Endothelial cell (in vitro differentiated cells): ENCODE measurements around the gene AK1. TPM values are rescaled to one million over a fixed set of nuclear protein-coding genes. Genes with fewer than 3 reads are reported as not detected.

Experiments used
- DNase-seq: peaks from one replicate; pipeline ENCODE4 v3.0.0; 2021; ENCODE audit warnings: low spot score
- H3K27ac Mint-ChIP-seq: one replicate; pipeline ENCODE4 v1.8.0; 2021; ENCODE audit warnings: mixed read lengths, inconsistent platforms; ENCODE audit not compliant: unreplicated experiment
- H3K27me3 Mint-ChIP-seq: one replicate; pipeline ENCODE4 v1.8.0; 2021; ENCODE audit warnings: mild to moderate bottlenecking, moderate library complexity, mixed read lengths, inconsistent platforms; ENCODE audit not compliant: unreplicated experiment
- H3K36me3 Mint-ChIP-seq: one replicate; pipeline ENCODE4 v1.8.0; 2021; ENCODE audit warnings: mild to moderate bottlenecking, low read depth, mixed read lengths, inconsistent platforms; ENCODE audit not compliant: unreplicated experiment
- H3K4me1 Mint-ChIP-seq: one replicate; pipeline ENCODE4 v1.8.0; 2021; ENCODE audit warnings: mild to moderate bottlenecking, mixed read lengths, inconsistent platforms; ENCODE audit not compliant: unreplicated experiment
- H3K4me3 Mint-ChIP-seq: one replicate; pipeline ENCODE4 v1.8.0; 2021; ENCODE audit warnings: mild to moderate bottlenecking, mixed read lengths, inconsistent platforms; ENCODE audit not compliant: unreplicated experiment
- H3K9me3 Mint-ChIP-seq: one replicate; pipeline ENCODE4 v1.8.0; 2021; ENCODE audit warnings: mixed read lengths, inconsistent platforms; ENCODE audit not compliant: unreplicated experiment
- CTCF ChIP-seq: fragments of 200-600 bp; sonication (generic); IDR thresholded peaks from one replicate; pipeline ENCODE4 v1.5.0; 2021; ENCODE audit warnings: antibody characterized with exemption; ENCODE audit not compliant: unreplicated experiment
- total RNA-seq: library from RNA; stranded (reverse); fragmentation: NEBNext Ultra II Directional; extraction: Animal tissue kit (Norgen Biotek cat#: 25700); gene quantifications from one replicate; pipeline ENCODE4 v1.2.1, GENCODE V29; 2021; ENCODE audit not compliant: unreplicated experiment

The AK1 gene
- total RNA-seq, 1 donor from 2014 or later: 63.3 TPM

- Mint-ChIP-seq H3K4me3 (no peak overlapping the region), H3K36me3 (no peaks in the 10 kb centered on the region), H3K27me3 (peaks cover 10% of the 10 kb centered on the region), H3K4me1 (peaks cover 59% of the 10 kb centered on the region), H3K27ac (no peak overlapping the region), H3K9me3 (no peaks in the 10 kb centered on the region)
- no peak for TF ChIP-seq CTCF
- DNase-seq: no peak
Observed at GRCh38 chr9:127856729-127857116, 20.8 kb downstream of the AK1 start.

GRCh38 chr9:127856094-127856728 is 21.3 kb downstream of the AK1 start:
- Mint-ChIP-seq H3K36me3 (no peaks in the 10 kb centered on the region), H3K27ac (no peak overlapping the region), H3K9me3 (no peaks in the 10 kb centered on the region), H3K4me3 (no peak overlapping the region), H3K27me3 (peaks cover 6% of the 10 kb centered on the region), H3K4me1 (peaks cover 56% of the 10 kb centered on the region)
- no peak for DNase-seq
- TF ChIP-seq CTCF: no peak

GRCh38 chr9:127855522-127855921 is 22.0 kb downstream of the AK1 start:
- H3K27me3 Mint-ChIP-seq: peaks cover 5% of the 10 kb centered on the region
- peak overlapping the region; percentile 77 for H3K27ac Mint-ChIP-seq
- peaks cover 5% of the 10 kb centered on the region for H3K36me3 Mint-ChIP-seq
- no peak for DNase-seq
- peaks cover 50% of the 10 kb centered on the region for H3K4me1 Mint-ChIP-seq
- no peak overlapping the region for H3K4me3 Mint-ChIP-seq
- peaks cover 2% of the 10 kb centered on the region for H3K9me3 Mint-ChIP-seq
- TF ChIP-seq CTCF: no peak

- peak overlapping the region; percentile 77 for H3K27ac Mint-ChIP-seq
- DNase-seq: no peak
- H3K36me3 Mint-ChIP-seq: peaks cover 8% of the 10 kb centered on the region
- H3K27me3 Mint-ChIP-seq: peaks cover 5% of the 10 kb centered on the region
- peaks cover 5% of the 10 kb centered on the region for H3K9me3 Mint-ChIP-seq
- no peak overlapping the region for H3K4me3 Mint-ChIP-seq
- peaks cover 47% of the 10 kb centered on the region for H3K4me1 Mint-ChIP-seq
- TF ChIP-seq CTCF: no peak
Observed at GRCh38 chr9:127854960-127855359, 22.5 kb downstream of the AK1 start.

- H3K27me3 Mint-ChIP-seq: peaks cover 6% of the 10 kb centered on the region
- peak within 1 kb of the TSS; percentile 88 for H3K4me3 Mint-ChIP-seq
- TF ChIP-seq CTCF: no peak
- DNase-seq: peak; percentile 60
- H3K36me3 Mint-ChIP-seq: peaks cover 13% of the 10 kb centered on the region
- H3K9me3 Mint-ChIP-seq: peaks cover 7% of the 10 kb centered on the region
- H3K27ac Mint-ChIP-seq: peak within 1 kb of the TSS; percentile 84
- H3K4me1 Mint-ChIP-seq: peaks cover 49% of the 10 kb centered on the region
Observed at GRCh38 chr9:127854184-127854806, 23.2 kb downstream of the AK1 start, which contains the start of gene ENG. ENG (minus strand) TSS chr9:127854658; CDS start chr9:127854355, 303 bp downstream.
